Left ventricle myocardium superior (tissue), 1 donor: Measurements from ENCODE around the gene FBXL19. TPM values are rescaled to one million over a fixed set of nuclear protein-coding genes. Genes with fewer than 3 reads are reported as not detected.

Source experiments
- ATAC-seq: fragments of 200-7000 bp; cut with Tn5 transposase; one replicate; pipeline ENCODE4 v1.9.1; 2020; ENCODE audit warnings: mild to moderate bottlenecking, moderate library complexity
- DNase-seq: peaks from one replicate; pipeline ENCODE4 v3.0.0-alpha.2; 2020
- intact Hi-C: fragments of 100-400 bp; cut with micrococcal nuclease; formaldehyde crosslinking; loops from one replicate; pipeline ENCODE4 v1.11.0; 2022
- total RNA-seq: library from RNA; stranded (reverse); fragmentation: NEBNext Ultra II Directional; extraction: Animal tissue kit (Norgen Biotek cat#: 25700); gene quantifications from one replicate; pipeline ENCODE4 v1.2.1, GENCODE V29; 2021
- donor health status: DM: no; HTN: yes; CAD: no; lungs with severe emphysema.

FBXL19 gene
- total RNA-seq, 1 donor from 2014 or later: 5.7 TPM

DNA sequence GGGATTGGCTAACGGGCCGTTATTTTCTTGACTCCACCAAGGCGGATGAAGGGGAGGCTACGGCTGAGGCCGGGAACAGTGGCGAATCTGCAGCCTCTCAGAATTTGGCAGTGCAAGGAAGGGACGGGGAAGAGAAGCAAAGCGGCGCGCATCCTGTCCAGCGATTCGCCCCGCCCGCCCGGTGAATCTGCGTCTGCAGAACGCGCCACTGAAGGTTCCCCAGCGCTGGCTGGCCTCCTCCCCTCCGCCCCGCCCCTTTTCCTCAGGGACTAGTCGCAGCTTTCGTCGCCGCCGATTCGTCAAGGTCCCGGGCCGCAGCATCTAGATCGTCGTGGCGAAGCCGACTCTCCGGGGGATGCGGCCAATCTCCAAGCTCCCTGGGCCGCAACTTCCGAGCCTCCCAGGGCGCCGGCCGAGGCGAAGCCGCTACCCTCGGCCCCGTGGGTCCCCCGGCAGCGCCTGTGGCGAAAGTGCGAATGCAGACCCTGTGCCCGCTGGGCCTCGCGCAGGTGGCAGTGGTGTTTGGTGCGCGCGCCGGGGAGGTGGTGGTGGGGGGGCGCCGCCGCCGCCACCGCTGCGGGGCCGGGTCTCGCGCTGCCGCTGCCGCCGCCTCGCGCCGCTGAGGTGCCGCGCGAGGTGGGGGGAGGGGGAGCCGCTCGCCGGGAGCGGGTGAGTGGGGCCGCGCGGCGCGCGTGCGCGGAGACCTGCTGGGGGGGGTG is 34.2 kb downstream of the FBXL19 start, which contains the start of gene SETD1A:
TSS of gene SETD1A (plus strand) at position 299 of the 719 bp plus-strand sequence. CDS start 978 bp downstream, outside the sequence.
- DNase-seq (peak; percentile 97), ATAC-seq (peak; percentile 91)
- intact Hi-C loops: no loop called here

DNA sequence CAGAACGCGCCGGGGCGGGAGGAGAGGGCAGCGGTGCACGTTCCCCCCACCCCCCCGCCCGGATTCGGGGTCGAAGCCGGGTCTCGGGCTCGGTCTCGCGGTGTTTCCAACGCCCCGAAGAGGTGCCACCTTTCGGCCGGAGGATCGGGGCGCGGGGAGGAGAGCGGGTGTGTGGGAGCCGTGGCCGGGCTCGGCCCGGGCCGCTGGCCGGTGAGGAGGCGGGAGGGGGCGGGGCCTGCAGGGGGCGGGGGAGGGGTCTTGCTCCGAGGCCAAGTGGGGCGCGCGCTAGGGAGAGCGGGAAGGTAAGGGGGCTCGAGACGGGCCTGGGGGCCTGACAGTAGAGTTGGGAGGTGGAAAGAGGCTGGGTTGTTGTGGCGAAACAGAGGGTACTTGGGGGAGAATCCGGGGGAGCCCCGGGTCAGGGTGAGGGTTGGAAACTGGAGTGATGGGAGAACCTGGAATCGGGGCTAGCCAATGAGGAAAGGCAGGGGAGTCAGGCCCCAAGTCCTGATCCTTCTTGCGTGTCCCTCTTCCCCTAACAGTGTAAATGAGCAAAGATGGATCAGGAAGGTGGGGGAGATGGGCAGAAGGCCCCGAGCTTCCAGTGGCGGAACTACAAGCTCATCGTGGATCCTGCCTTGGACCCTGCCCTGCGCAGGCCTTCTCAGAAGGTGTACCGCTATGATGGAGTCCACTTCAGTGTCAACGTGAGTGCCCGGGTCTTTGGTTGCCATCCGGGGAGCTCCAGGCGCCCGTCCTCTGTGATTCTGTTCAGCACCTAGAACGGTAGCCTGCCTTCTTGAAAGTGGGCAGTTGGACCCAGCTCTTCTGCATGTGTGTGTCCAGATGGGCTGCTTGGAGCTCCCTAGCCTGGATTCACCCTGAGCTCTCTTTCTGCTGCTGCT is 35.1 kb downstream of the FBXL19 start:
- DNase-seq: no peak
- ATAC-seq: peak; percentile 7
- intact Hi-C loops: no loop called here

DNA sequence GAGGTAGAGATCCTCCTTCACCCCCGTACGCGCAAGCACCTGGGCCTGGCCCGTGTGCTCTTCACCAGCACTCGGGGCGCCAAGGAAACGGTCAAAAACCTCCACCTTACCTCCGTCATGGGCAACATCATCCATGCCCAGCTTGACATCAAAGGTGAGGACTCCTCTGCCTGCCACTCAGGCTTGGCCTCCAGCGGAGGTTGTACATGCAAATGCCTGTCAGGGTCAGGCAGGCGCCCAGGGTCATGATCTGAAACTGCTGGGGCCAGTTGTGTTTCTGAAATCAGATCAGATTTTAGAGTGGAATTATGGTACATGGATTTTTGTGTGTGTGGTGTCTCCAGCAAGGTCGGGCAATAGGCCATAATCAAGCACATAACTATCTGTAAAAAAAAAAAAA is 38.0 kb downstream of the FBXL19 start:
- DNase-seq (no peak), ATAC-seq (no peak)
- intact Hi-C loops: no loop called here

DNA sequence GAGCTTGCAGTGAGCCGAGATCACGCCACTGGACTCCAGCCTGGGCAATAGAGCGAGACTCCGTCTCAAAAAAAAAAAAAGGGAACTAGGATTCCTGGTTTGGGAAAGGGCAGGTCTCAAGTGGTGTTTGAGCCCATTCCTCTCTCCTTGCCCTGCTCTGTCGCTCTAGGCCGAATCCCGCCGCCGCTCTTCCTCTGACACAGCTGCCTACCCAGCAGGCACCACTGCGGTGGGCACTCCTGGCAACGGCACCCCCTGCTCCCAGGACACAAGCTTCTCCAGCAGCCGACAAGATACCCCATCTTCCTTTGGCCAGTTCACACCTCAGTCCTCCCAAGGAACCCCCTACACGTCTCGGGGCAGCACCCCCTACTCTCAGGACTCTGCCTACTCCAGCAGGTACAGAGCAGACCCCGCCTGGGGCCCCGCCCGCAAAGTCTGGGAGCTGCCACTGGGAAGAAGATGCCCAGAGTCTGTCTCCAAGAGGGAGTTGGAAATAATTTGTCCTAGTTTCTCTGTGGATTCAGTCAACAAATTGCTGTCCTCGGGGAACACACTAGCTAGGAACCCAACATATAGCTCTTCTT is 40.6 kb downstream of the FBXL19 start:
- ATAC-seq (no peak), DNase-seq (no peak)
- intact Hi-C loops: no loop called here

DNA sequence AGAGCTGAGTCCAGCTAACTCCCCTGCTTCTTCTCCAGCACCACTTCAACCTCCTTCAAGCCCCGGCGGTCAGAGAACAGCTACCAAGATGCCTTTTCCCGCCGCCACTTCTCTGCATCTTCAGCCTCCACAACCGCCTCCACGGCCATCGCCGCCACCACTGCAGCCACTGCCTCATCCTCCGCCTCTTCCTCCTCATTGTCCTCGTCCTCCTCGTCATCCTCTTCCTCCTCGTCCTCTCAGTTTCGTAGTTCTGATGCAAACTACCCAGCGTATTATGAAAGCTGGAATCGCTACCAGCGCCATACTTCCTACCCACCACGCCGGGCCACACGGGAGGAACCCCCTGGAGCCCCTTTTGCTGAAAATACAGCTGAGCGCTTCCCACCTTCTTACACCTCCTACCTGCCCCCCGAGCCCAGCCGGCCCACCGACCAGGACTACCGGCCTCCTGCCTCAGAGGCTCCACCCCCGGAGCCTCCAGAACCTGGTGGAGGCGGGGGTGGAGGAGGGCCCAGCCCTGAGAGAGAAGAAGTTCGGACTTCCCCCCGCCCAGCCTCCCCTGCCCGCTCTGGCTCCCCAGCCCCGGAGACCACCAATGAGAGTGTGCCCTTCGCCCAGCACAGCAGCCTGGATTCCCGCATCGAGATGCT is 41.3 kb downstream of the FBXL19 start:
- intact Hi-C loops: no loop called here
- DNase-seq (no peak), ATAC-seq (no peak)

DNA sequence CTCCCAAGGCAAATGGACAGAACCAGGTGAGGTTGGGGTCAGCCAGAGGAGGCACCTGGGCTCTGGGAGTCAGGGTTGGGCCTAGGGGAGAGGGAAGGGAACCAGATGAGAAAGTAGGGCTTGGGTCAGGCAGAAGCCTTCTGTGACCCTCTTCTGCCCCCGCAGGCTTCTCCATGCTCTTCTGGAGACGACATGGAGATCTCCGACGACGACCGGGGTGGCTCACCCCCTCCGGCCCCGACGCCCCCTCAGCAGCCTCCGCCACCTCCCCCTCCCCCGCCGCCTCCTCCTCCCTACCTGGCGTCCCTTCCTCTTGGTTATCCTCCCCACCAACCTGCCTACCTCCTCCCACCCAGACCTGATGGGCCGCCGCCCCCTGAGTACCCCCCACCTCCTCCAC is 42.1 kb downstream of the FBXL19 start:
- ATAC-seq: no peak
- intact Hi-C loops: no loop called here
- DNase-seq: no peak

DNA sequence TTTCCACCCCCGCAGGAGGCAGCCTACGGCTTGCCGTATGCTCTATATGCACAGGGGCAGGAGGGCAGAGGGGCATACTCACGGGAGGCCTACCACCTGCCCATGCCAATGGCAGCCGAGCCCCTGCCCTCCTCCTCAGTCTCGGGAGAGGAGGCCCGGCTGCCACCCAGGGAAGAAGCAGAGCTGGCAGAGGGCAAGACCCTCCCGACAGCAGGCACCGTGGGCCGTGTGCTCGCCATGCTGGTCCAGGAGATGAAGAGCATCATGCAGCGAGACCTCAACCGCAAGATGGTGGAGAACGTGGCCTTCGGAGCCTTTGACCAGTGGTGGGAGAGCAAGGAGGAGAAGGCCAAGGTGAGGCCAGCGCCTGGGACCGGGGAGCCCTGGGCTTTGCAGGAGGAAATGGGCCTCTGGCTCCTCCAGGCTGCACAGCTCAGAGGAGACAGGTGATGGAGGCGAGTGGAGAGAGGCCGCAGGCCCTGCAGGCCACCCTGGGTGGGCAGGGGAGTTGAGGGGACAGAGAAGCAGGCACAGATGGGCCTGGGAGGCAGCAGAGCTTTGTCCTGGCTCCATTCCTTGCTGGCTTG is 42.8 kb downstream of the FBXL19 start:
- DNase-seq: no peak
- intact Hi-C loops: no loop called here
- no peak for ATAC-seq

DNA sequence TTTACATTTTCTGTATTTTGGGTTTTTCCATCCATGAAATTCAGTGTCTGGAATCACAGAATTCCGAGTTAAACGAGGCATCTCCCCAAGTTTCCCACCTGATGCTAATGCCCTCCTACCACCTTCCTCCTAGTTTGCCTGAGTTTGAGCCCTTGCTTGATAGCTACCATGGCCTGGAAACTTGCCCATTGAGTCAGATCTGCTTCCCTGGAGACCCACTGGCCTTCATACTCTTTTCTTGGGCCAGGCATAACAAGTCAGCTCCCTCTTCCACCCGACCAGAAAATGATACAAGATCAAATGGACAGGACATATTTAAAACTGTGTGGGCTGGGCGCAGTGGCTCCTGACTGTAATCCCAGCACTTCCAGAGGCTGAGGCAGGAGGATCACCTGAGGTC is 44.4 kb downstream of the FBXL19 start:
- no peak for DNase-seq
- intact Hi-C loops: no loop called here
- ATAC-seq: no peak

DNA sequence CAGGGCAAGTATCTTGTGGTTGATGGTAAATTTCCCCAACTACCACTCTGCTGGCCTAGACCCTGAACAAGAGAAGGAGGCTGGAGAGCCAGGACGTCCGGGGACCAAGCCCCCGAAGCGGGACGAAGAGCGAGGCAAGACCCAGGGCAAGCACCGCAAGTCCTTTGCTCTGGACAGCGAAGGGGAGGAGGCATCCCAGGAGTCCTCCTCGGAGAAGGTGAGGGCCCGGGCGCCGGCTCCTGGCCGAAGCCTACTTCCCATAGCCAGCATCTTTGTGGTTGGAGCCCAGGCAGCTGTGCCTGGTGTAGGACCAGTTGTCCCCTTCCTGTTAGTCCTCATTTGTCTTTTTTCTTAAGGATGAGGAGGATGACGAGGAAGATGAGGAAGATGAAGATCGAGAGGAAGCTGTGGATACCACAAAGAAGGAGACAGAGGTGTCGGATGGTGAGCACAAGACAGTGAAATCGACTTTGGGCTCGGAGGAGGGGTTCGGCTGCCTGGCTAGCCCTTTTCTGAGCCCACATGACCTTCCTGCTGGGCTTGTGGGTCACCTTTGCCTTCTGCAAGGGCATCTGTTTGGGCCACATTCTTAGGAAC is 46.0 kb downstream of the FBXL19 start:
- DNase-seq (no peak), ATAC-seq (no peak)
- intact Hi-C loops: no loop called here

DNA sequence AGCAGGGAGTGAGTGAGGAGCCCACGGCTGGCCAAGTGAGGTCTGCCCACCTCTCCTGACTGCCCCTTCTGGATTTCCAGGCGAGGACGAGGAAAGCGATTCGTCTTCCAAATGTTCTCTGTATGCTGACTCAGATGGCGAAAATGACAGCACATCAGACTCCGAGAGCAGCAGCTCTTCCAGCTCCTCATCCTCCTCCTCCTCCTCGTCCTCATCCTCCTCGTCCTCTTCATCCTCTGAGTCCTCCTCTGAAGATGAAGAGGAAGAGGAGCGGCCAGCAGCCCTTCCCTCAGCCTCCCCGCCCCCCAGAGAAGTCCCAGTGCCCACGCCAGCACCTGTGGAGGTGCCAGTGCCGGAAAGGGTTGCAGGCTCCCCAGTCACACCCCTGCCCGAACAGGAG is 47.9 kb downstream of the FBXL19 start:
- no peak for DNase-seq
- intact Hi-C loops: no loop called here
- ATAC-seq: no peak

DNA sequence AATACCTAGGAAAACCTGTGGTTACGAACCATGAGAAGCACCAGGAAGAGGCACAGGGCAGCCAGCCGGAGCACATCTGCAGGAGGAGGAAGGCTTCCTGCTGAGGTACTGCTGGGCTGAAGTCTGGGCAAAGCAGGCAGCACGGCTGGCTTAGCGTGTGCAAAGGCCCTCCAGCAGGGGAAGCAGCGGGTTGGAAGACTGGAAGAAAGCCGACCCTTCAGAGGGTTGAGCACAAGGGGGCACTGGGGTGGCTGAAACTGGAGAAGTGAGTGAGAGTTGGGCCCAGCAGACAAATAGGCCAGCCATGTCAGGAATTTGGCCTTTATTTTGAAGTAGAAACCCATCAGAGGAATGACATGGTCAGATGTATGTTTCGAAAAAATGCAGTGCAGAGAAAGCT is 49.5 kb downstream of the FBXL19 start:
- ATAC-seq (no peak), DNase-seq (no peak)
- intact Hi-C loops: no loop called here

DNA sequence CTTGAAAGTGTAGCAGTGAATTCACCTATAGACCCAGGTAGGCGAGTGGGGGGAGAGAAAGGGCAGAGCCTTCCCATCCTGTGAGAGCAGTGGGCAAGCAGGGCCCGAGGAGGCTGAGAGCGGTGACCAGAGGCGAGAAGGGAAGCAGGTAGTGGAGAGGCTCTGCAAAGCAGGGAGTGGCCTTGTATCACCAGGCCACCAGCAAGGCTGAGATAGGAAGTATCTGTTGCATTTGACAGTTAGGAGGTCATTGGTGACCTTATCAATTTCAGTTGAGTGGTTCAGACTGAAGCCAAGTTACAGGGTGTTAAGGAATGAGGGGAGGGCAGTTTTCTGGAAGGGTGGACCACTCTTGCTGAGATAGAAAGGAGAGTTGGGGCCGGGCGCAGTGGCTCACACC is 51.0 kb downstream of the FBXL19 start:
- intact Hi-C loops: no loop called here
- DNase-seq (no peak), ATAC-seq (no peak)

DNA sequence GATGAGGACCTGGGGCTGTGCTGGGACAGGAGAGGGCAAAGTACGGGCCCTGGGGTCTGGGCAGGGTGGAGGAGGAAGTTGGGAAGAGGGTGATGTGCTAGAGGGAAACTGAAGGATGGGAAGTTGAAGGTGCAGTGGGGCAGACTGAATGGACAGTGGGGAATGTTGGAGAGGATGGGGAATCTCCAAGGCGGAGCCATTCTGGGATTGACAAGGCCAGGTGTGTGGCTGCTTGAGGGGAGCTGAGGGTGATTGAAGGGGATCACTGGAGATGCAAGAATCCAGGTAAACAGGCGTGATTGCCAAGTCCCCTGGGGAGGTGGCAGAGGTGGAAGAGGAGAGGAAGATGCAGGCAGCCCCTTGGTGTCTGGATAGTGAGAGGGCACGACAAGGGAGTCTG is 53.1 kb downstream of the FBXL19 start:
- intact Hi-C loops: no loop called here
- no peak for ATAC-seq
- DNase-seq: no peak

DNA sequence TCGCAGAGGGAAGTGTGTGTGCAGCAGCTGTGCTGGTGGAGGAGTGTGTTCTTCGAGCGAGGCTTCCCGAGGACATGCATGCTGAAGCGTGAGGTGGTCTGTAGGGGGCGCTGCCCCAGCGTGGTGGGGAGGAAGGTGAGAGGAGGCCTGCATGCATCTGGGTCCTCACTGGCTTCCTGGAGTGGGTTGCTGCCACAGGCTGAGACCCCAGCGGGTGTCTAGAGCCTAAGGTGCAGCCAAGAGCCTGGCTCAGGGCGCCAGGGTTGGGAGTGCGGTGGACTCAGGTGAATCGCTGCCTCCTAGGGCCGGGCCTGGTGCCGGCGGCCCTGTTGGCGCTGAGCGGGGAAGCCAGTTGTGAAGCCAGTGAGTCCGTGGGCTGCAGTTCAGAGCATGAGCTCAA is 54.1 kb downstream of the FBXL19 start:
- no peak for DNase-seq
- ATAC-seq: no peak
- intact Hi-C loops: no loop called here

DNA sequence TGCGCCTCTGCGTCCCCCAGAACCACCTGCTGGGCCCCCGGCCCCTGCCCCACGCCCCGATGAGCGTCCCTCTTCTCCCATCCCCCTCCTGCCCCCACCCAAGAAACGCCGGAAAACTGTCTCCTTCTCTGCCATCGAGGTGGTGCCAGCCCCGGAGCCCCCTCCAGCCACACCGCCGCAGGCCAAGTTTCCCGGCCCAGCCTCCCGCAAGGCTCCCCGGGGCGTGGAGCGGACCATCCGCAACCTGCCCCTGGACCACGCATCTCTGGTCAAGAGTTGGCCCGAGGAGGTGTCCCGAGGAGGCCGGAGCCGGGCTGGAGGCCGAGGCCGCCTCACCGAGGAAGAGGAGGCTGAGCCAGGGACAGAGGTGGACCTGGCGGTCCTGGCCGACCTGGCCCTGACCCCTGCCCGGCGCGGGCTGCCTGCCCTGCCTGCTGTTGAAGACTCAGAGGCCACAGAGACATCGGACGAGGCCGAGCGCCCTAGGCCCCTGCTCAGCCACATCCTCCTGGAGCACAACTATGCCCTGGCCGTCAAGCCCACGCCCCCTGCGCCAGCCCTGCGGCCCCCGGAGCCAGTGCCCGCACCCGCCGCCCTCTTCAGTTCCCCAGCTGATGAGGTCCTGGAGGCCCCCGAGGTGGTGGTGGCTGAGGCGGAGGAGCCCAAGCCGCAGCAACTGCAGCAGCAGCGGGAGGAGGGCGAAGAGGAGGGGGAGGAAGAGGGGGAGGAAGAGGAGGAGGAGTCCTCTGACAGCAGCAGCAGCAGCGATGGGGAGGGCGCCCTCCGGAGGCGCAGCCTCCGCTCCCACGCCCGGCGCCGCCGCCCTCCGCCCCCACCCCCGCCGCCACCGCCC is 56.0 kb downstream of the FBXL19 start:
- intact Hi-C loops: loop anchor here (10.0 kb wide), 2 partner anchors 465 to 885 kb away; partner anchors contain the start of gene ZNF843
- DNase-seq (no peak), ATAC-seq (no peak)

DNA sequence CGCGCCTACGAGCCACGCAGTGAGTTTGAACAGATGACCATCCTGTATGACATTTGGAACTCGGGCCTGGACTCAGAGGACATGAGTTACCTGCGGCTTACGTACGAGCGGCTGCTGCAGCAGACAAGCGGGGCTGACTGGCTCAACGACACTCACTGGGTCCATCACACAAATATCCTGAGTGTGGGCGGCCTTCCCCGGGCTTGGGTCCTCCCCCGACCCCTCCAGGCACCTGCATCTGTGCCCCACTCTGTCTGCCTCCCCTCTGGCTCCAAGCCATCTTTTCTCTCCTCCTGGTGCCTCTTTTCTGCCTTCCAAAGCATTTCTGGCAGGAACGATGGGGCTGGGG is 56.6 kb downstream of the FBXL19 start:
- intact Hi-C loops: loop anchor here (10.0 kb wide), 2 partner anchors 465 to 885 kb away; partner anchors contain the start of gene ZNF843
- no peak for ATAC-seq
- no peak for DNase-seq

DNA sequence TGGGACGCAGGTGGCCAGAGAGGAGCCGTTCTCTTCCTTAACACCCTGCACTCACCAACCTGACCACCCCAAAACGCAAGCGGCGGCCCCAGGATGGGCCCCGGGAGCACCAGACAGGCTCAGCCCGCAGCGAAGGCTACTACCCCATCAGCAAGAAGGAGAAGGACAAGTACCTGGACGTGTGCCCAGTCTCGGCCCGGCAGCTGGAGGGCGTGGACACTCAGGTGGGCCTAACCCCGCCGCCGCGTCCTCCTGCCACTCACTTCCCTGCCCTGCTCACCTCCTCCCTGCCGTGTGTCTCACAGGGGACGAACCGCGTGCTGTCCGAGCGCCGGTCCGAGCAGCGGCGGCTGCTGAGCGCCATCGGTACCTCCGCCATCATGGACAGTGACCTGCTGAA is 57.1 kb downstream of the FBXL19 start:
- DNase-seq: no peak
- intact Hi-C loops: loop anchor here (10.0 kb wide), 2 partner anchors 464 to 884 kb away; partner anchors contain the start of gene ZNF843
- no peak for ATAC-seq

DNA sequence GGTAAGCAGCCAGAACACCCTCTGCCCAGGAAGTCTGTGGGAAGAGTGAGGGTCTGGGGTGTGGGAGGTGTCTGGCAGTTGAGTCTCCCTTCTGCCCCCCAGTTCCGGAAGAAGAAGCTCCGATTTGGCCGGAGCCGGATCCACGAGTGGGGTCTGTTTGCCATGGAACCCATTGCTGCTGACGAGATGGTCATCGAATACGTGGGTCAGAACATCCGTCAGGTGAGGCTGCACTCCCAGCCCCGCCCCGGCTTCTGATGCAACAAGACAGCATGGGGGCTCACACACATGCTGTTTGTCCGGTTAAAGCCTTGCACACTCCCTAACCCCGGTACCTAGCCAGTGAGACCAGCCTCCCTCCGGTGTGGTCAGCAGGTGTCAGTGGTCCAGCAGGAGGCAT is 57.6 kb downstream of the FBXL19 start:
- intact Hi-C loops: loop anchor here (10.0 kb wide), 2 partner anchors 464 to 884 kb away; partner anchors contain the start of gene ZNF843
- ATAC-seq (no peak), DNase-seq (no peak)
